ENCODE measurements around the gene SCUBE2.

The SCUBE2 gene

DNA sequence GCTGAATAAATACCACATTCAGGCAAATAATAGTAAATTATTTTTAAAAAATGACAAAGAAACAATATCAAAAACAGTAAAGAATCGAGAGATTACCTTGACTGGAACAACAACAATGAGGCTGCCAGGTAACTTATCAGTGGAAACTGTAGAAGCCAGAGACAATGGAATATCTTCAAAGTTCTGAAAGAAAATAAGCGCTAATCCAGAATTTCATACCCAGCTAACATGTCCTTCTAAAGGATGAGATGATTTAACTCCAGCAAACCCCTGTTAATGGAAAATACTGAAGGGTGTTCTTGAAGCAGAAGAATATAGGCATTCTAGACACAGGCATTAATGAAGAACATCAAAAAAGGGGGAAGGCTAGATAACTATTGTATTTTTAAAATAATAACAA, 20.7 kb upstream of the SCUBE2 start:
- no peak for TF ChIP-seq CEBPB (IDR thresholded peaks at IDR 0.05)
- TF ChIP-seq USF1 (IDR thresholded peaks at IDR 0.05), result no peak
- no peak for TF ChIP-seq TEAD4 (IDR thresholded peaks at IDR 0.05)
- TF ChIP-seq REST (IDR thresholded peaks at IDR 0.05; ENCODE audit: low read depth), result no peak
- no peak for TF ChIP-seq EP300 (IDR thresholded peaks at IDR 0.05; ENCODE audit: borderline replicate concordance)
- TF ChIP-seq FOXM1 (IDR thresholded peaks at IDR 0.05; ENCODE audit: borderline replicate concordance, low read depth), result no peak
- no peak for TF ChIP-seq CREB1 (IDR thresholded peaks at IDR 0.05; ENCODE audit: low read depth)
- no peak for TF ChIP-seq YY1 (IDR thresholded peaks at IDR 0.05; ENCODE audit: low read depth)
- TF ChIP-seq TCF12 (IDR thresholded peaks at IDR 0.05; ENCODE audit: low read depth), result no peak

GRCh38 chr11:9109858-9110731, 18.7 kb upstream of the SCUBE2 start:
- TF ChIP-seq FOXM1 (IDR thresholded peaks at IDR 0.05; ENCODE audit: borderline replicate concordance, low read depth) (no peak), TCF12 (IDR thresholded peaks at IDR 0.05; ENCODE audit: low read depth) (no peak), CEBPB (IDR thresholded peaks at IDR 0.05) (no peak), EGR1 (IDR thresholded peaks at IDR 0.05) (no peak), YY1 (IDR thresholded peaks at IDR 0.05; ENCODE audit: low read depth) (no peak), TAF1 (IDR thresholded peaks at IDR 0.05; ENCODE audit: low read depth) (no peak), REST (IDR thresholded peaks at IDR 0.05; ENCODE audit: low read depth) (no peak), RAD21 (IDR thresholded peaks at IDR 0.05; ENCODE audit: low read depth) (no peak), TEAD4 (IDR thresholded peaks at IDR 0.05) (no peak), NFIC (IDR thresholded peaks at IDR 0.05) (no peak), MAX (IDR thresholded peaks at IDR 0.05) (no peak), CREB1 (IDR thresholded peaks at IDR 0.05; ENCODE audit: low read depth) (no peak), ZBTB7A (IDR thresholded peaks at IDR 0.05; ENCODE audit: low read depth) (no peak)

DNA sequence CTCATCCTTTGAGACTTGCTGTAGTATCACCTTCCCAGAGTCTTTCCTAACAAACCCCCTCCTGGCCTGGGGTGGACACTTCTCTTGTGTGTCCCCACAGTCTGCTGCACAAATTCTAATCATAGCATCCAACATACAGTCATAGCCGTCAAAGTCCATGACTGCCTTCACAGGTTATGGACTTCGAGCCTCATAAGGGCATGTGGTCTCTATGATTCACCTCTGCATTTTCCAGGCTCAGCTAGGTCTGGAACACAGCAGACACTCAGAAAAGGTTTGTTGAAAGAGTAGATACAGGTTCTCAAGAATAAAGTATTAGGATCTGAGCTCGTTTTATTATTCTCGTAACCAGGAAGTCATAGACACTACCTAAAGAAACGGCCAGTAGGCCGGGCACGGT, 13.2 kb upstream of the SCUBE2 start:
- TF ChIP-seq REST (IDR thresholded peaks at IDR 0.05; ENCODE audit: low read depth), result no peak
- no peak for TF ChIP-seq RAD21 (IDR thresholded peaks at IDR 0.05; ENCODE audit: low read depth)
- TF ChIP-seq USF1 (IDR thresholded peaks at IDR 0.05), result no peak
- no peak for TF ChIP-seq YY1 (IDR thresholded peaks at IDR 0.05; ENCODE audit: low read depth)
- TF ChIP-seq FOXM1 (IDR thresholded peaks at IDR 0.05; ENCODE audit: borderline replicate concordance, low read depth), result no peak
- TF ChIP-seq EP300 (IDR thresholded peaks at IDR 0.05; ENCODE audit: borderline replicate concordance), result no peak
- no peak for TF ChIP-seq MAX (IDR thresholded peaks at IDR 0.05)
- no peak for TF ChIP-seq TEAD4 (IDR thresholded peaks at IDR 0.05)
- TF ChIP-seq CEBPB (IDR thresholded peaks at IDR 0.05), result no peak
- no peak for TF ChIP-seq ZBTB7A (IDR thresholded peaks at IDR 0.05; ENCODE audit: low read depth)
- no peak for TF ChIP-seq EGR1 (IDR thresholded peaks at IDR 0.05)
- no peak for TF ChIP-seq NFIC (IDR thresholded peaks at IDR 0.05)
- no peak for TF ChIP-seq CREB1 (IDR thresholded peaks at IDR 0.05; ENCODE audit: low read depth)
- TF ChIP-seq TCF12 (IDR thresholded peaks at IDR 0.05; ENCODE audit: low read depth), result no peak
- TF ChIP-seq TAF1 (IDR thresholded peaks at IDR 0.05; ENCODE audit: low read depth), result no peak
